GM18520 (cell line): ENCODE measurements around the gene FGF7.
A peak's percentile ranks its signal among the peaks of the same experiment; 100 is the strongest.
"Not testable (repeated sequence)": the region's sequence is repeated elsewhere in the genome, so short reads cannot be mapped to it uniquely, and the experiment has no call there.

Source experiments
- ATAC-seq: cut with Tn5 transposase; IDR thresholded peaks from one replicate; pipeline ENCODE4 v1.9.1; 2021; ENCODE audit not compliant: unreplicated experiment

FGF7 gene

DNA sequence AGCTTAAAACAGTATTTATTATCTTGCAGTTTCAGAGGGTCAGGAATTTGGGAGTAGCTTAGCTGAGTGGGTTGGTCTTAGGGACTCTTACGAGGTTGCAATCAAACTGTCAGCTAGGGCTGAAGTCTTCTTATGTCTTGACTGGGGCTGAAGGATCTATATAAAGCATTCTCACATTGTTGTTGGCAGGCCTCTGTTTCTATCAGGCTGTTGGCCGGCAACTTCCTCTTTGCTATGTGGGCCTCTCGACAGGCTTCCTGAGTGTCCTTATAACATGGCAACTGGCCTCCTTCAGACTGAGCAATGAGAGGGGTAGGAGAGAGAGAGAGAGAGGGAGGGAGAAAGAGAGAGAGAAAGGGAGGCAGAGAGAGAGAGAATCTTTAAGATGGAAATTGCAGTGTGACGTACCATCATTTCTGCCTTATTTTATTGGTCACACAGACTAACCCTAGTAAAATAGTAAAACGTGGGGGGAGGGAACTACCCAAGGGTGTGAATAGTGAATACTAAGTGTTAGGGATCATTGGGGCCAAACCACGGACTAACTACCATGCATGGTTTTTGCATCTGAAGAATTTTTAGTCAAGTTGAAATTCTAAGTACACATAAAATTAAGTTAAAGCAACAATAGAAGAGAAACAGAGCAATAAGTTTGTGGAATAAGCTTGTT is 16.1 kb downstream of the FGF7 start:
- peak; percentile 45 for ATAC-seq

DNA sequence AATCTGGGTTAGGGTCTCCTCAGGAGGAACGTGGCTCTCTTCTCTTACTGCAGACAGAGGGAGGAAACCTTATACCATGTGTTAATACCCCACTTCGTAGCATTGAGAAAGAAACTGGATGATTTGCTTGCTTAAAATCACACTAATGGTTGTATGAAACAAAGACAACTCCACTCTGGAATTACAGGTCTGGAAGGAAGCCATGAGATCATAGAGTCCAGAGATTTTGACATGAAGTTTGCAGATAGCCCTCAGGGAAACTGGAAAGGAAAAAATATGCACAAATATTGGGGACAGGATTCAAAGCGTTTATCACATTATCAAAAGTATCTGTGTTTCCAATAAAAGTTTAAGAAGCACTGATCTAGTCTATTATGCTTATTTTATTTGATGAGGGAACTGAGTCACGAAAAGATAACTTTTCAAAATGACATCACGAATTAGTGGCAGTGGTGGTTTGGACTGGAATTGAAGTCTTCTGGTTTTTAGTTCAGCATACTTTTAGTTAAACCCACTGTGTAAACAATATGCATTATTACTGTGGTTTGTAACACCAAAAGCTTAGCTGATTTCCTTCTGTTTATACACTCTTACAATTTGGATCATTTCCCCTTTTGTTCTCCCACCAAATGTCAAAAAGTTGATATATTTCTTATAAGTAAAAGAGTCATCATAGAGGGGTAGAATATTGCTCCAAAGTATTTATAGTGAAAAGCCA is 16.8 kb downstream of the FGF7 start:
- ATAC-seq = no peak

DNA sequence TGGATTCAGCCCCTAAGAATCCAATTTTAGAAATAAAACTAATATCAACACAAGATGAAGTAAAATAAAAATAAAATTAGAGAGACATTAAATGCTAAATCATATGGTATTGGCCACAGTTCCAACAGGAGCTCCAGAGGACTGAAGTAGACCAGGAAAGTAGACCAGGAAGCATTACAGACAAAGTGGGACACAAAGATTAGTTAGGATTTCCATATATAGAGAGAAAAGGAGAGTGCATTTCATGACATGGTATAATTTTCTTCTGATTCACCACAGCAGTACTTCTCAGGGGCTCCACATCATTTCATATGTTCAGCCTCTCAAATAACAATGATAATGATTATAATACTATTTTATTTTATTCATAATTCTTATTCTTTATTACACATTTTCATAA is 18.3 kb downstream of the FGF7 start:
- no peak for ATAC-seq

DNA sequence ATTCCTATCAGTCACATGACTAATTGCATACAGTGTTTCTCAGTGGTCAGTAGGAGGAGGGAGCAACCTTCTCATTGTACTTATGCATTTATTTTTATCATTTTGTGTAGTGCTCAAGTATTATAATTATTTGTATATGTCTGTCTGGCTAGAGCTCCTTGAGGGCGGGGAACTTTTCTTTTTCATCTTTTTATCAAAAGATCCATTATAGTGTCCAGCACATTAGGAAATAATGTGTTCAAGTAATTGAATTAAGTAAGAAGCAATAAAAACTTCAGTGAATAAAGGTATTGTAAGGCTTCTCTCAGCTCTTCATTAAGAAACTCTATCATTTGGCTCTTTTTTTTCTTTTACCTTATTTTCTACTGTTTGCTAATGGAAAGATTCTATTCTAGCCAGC is 18.8 kb downstream of the FGF7 start:
- no peak for ATAC-seq

DNA sequence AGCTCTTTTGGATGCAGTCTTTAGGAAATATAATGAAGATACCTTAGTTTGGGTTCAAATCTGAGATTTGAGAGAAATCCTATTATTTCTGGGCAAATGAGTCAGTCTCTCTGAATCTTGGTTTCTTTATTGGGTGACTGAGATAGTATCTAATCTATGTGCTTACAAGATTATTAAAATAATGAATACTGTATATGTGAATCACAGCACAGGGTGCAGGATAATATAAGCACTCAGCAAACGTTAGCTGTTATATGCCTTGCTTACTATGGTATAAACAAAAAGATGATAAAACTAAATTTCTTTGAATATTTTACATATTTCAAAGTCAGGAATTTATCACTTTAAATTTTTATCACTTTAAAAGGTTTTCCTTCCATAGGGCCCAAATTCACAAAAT is 29.6 kb downstream of the FGF7 start:
- no peak for ATAC-seq

DNA sequence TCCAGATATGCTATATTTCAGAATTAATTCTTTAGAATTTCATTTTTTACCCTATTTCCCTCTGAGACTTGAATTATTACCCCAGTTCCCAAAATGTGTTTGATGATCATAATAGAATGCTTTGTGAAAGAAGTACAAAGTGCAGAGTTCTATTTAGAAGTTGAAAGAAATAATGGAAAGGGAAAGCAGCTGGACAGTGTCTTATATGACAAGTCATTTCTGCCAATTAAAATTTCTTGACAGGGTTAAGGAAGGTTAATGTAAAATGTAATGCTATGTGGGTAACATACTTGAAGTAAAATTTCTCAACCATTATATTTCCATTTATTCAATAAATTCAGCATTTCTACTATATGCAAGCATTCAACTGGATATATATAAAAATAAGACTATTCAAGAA is 33.1 kb downstream of the FGF7 start:
- no peak for ATAC-seq

DNA sequence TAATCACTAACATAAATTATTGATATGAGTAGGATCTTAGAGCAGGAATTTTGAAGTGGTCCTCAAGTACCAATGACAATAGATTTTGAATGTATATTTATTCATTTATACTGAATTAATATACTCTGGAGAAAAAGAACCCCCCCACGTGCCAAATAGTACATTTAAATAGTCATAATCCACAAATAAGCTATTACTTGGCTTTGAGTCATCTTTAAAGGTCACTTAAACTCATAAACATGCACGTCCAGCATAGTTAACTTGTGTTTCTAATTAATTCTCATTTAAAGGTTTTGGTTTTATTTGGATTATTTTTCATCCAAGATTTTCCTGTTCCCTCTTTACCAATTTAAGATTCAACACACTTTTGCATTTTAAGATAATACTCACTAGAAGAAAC is 35.1 kb downstream of the FGF7 start:
- no peak for ATAC-seq

DNA sequence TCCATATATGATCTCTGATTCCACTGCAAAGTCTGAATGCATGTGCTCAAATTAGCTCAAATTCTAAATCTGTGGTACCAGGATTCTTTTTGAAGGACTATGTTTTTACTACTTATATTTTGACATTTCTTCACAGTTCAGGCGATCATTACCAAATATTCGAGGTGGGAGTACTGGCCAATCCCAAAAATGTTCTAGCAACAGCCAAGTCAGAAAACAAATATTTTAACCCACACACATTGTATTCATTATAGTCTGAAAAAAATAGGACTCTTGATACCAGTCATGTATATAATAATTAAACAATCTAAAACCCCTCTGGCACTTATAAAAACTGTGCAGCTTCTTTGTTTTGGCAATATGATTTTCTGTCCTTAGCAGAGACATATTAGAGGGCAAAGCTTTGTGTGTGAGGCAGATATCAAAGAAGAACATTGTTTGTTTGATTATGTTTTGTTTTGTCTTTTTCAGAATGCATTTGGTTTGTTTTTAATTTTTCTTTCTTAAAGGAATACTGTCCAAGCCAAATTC is 37.4 kb downstream of the FGF7 start:
- ATAC-seq = no peak

DNA sequence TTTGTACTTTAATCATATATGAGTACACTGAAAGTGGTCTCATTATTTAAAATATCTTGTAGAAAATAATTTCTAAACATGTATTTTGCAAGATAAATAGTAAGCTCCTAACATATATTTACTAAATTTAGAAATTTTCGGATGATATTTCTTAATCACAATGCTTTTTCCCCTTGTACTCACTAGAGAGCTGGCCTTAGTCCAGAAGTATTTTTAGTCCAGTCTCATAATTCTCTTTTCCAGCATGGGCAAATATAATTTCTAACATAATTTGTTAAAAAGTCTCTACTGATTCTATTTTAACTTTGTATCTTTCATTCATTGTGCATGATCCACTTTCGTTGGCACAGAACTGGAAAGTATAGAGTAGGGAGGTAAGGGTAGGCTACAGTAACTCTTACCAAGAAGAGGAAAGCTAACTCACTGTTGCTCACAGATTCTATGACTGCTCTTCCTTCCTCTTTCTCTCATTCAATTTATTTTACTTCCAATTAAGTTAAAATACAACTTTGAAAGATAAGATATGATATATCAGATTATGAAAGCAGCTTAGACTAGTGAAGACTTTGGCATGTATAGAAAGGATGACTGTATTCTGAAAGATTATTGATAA is 39.3 kb downstream of the FGF7 start:
- no peak for ATAC-seq

DNA sequence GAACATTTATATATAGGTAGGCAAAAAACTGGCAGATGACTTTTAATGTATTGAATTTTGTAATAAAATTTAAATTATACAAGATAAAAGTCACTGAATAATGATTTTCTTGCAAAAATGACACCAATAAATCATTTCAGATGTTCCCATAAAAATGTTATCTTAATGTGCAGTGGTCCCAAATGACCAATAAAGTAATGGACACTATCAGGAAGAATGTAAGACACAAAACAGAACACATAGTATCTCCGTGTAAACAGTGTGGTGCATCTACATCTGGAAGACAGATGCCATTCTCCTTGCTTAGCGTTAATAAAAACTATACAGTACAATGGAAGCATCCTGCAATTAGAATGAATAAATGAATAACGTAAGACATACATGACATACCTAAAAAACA is 41.5 kb downstream of the FGF7 start:
- no peak for ATAC-seq

DNA sequence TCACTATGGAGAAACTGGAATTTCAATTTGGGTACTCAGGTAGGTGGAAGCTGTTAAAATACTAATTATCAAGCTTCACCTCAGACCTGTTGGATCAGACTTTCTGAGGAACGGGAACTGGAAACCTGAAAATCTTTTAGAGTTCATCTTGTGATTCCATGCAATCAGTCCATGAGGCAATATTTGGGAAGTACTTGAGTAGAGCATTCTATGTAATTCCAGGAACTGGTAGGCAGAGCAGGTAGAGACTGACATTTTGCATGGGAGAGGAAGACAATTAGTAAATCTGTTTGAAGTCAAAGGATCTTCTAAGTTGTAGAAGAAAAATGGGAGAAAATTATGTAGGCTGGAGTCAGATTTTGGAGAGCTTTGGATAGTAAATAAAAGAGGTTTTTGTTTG is 43.1 kb downstream of the FGF7 start:
- no peak for ATAC-seq

DNA sequence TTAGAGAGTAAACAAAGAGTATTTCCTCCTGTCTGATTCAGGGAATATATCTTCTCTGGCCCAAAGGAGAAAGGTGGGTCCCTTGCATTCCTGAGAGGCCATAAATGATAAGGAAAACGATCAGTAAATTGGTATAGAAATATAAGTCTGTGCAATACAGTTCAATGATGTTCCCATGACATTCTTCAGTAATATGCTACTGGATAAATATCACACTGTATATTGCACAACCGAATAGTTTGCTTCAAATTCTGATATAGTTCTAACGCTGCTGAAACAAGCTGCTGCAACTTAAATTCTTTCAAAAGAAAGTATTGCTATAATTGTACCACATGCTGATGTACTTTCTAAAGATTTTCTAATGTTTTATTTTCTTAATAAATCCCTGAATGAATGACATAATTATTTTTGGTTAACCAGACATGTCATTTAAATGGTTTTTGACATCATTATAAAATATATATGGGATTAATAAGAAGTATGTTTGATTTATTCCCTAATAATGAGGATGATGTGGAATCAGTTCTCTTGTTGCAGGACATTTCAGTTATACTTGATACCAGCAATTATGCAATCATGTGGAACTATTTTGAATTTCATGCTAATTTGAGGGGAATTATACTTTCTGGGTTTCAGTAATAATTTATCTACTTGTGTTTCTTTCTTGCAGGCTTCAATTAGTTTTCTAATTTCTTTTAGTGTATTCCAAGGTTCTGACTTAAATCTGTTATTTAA is 44.9 kb downstream of the FGF7 start:
- ATAC-seq = no peak

DNA sequence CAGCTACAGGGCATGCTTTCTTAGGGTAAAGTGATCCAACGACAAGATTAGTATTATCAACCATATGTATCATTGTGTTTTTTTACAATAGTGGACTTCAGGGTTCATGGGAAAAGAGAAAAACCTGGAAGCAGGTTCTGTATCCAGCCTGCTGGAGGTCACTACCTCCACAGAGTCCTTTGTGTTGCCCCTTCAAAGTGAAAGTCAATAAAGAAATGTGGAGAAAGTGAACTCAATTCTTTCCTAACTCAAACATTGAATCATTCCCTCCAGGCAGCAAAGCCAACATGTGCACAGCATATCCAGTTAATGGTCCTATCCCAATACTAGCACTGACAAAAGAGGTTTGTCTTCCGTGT is 45.4 kb downstream of the FGF7 start:
- no peak for ATAC-seq

DNA sequence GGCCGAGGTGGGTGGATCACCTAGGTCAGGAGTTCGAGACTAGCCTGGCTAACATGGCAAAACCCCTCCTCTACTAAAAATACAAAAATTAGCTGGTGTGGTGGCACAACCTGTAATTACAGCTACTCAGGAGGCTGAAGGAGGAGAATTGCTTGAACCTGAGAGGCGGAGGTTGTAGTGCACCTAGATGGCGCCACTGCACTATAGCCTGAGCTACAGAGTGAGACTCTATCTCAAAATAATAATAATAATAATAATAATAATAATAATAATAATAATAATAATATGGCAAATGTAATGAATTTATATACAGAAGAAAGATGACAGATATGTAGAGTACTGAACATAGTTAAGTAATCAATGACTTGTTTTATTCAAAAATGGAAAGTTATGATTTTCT is 48.2 kb downstream of the FGF7 start:
- not testable (repeated sequence) for ATAC-seq

DNA sequence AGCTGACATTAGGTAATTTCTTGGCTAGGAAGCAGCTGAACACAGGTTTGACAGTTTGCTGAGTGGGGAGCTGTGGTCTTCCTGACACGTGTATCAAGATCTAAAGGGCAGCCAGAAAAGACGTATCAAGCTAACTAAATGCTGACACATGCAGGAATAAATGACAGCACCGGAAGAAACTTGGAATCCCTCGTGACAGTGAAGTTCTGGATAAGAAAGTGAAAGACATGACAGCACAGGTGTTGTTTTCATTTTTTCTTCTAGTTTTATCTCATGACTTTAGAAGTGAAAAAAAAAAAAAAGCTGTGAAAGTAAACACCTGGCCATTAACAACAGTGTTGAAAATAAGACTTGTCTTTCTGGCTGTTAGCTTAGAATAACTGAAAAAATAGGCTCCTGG is 48.7 kb downstream of the FGF7 start:
- ATAC-seq = peak; percentile 53

DNA sequence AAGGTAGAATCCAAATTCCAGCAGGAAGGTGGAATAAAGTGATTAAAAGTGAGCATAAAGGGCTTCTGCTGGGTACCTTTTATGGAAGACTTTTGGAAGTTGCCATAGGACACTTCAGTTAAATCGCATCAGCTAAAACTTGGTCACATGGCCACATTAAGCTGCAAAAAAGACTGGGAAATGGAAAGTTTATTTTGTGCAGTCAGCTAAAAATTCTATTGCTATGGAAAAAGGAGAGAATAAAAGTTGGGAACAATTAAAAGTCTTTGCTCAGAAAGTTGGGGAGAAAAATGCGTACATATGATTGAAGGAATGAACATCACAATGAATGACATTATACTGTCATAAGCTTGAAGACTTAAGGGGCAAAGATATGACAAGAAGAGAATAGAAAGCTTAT is 49.3 kb downstream of the FGF7 start:
- no peak for ATAC-seq

DNA sequence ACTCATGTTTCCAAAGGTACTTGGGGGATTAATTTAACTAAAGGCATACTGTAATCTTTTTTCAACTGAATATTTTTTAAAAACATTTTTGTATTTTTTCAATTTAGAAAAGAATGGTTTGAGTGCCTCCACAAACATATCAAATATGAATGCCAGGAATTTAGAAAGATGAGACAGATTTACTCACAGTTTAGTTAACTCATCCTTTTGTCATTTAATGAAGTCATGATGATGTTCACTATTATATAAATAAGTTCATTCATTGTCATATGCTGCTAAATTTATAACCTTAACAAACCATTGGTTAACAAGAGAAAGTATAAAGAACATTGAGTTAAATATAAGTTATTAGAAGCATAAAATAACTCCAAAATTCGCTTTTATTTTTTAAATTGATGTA is 50.0 kb downstream of the FGF7 start:
- no peak for ATAC-seq

DNA sequence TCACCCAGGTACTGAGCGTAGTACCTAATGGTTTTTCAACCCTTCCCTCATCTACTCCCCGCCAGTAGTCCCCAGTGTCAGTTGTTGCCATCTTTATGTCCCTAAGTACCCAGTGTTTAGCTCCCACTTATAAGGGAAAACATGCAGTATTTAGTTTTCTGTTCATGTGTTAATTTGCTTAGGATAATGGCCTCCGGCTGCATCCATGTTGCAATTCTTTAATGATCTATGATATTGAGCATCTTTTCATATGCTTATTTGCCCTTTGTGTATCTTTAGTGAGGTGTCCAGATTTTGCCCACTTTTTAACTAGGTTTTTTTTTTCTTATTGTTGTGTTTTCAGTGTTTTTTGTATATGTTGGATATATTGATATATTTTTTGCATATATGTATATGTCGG is 55.0 kb downstream of the FGF7 start:
- not testable (repeated sequence) for ATAC-seq

DNA sequence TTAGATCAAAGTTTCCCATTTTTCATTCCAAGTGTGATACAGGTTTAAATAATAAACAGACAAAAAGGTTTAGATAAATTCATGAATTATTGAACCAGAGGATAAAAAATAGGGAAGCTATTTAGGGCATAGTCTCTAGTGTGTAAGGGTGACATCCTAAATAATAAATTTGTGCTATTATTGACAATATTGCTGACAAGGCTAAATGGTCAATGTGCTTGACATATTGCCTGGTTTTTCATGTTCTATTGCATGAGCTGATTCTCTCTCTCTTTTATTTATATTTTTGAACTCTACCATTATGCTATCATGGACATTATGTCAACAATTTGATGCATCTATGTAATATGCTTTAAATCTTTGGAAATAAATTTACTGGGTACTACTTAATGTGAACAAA is 55.9 kb downstream of the FGF7 start:
- ATAC-seq = not testable (repeated sequence)

DNA sequence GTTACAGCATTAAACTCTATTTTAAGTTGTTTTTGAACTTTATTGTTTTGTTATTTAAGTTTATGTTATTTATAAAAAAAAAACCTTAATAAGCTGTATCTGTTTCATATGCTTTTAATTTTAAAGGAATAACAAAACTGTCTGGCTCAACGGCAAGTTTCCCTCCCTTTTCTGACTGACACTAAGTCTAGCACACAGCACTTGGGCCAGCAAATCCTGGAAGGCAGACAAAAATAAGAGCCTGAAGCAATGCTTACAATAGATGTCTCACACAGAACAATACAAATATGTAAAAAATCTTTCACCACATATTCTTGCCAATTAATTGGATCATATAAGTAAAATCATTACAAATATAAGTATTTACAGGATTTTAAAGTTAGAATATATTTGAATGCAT is 62.4 kb downstream of the FGF7 start:
- not testable (repeated sequence) for ATAC-seq

DNA sequence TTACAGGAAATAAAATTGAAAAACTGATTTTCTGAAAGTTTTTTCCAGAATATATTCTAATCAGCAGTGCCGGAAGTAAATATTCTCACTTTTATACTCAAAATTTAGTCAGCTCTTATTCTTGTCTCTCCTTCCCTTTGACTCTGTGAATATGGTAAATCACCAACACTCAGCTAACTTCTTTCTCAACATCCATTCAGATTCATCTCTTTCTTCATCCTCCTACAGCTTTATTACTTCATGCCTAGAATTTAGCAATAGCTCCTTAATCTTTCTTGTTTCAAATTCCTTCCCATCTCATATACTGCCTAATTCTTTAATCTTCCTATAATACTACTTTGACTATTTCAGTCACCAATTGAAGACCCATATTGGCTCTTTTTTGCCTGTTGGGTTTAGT is 67.9 kb downstream of the FGF7 start:
- ATAC-seq = no peak

DNA sequence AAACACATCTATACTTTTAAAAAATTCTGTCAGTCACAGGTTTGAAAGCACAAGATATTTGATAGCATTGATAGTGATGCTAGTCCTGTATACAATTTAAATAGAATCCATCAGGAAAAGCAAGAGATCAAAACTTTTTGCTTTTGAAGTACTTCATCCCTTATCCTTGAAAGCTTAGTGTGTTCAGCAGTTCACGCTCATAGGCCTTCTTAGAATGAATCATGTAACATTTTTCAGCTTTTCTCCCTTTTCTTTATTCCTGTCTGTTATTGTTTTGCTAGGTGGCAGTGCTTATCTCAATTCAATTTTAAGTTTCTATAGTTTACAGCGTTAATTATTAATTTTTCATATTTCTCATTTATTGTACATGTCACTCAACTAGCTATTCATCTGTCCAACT is 69.1 kb downstream of the FGF7 start:
- no peak for ATAC-seq
